NB4 (cell line): ENCODE measurements around the gene PVR.

ENCODE experiments used
- DNase-seq: peaks from one replicate; pipeline ENCODE4 v3.0.0; 2010; ENCODE audit warnings: low read depth
- H3K4me3 ChIP-seq: one replicate; pipeline ENCODE4 v1.5.1; 2011; ENCODE audit warnings: mild to moderate bottlenecking, low read depth, low read length, moderate library complexity
- CTCF ChIP-seq: IDR thresholded peaks from one replicate; pipeline ENCODE4 v1.5.1; 2012; ENCODE audit warnings: low read depth, low read length
- MAX ChIP-seq: IDR thresholded peaks from 2 replicates; pipeline ENCODE4 v1.6.1; 2011; ENCODE audit warnings: low read depth, low read length
- MYC ChIP-seq: IDR thresholded peaks from 2 replicates; pipeline ENCODE4 v1.6.1; 2011; ENCODE audit warnings: low read depth, low read length
- POLR2A ChIP-seq: IDR thresholded peaks from 2 replicates; pipeline ENCODE4 v1.6.1; 2011; ENCODE audit warnings: mild to moderate bottlenecking; ENCODE audit not compliant: insufficient read length; ENCODE audit errors: extremely low read depth

Gene PVR

GRCh38 chr19:44613295-44614178 lies 30.2 kb upstream of the PVR start, which contains the start of gene IGSF23:
Gene IGSF23 (plus strand): TSS chr19:44613563. CDS start chr19:44613646, 83 bp downstream.
- H3K4me3 ChIP-seq, result no peak within 1 kb of the TSS
- no peak for DNase-seq
- TF ChIP-seq MAX (no peak), POLR2A (no peak)

- no peak for TF ChIP-seq CTCF
- TF ChIP-seq POLR2A, result no peak
- no peak for TF ChIP-seq MAX
- DNase-seq, result no peak
- H3K4me3 ChIP-seq, result no peak overlapping the region
Measured at GRCh38 chr19:44614313-44614712, 29.4 kb upstream of the PVR start.

GRCh38 chr19:44615863-44616247 lies 27.9 kb upstream of the PVR start:
- H3K4me3 ChIP-seq, result no peak overlapping the region

GRCh38 chr19:44617110-44617880 lies 26.4 kb upstream of the PVR start:
- no peak for DNase-seq
- no peak overlapping the region for H3K4me3 ChIP-seq
- no peak for TF ChIP-seq MYC
- TF ChIP-seq POLR2A, result no peak
- no peak for TF ChIP-seq MAX
- no peak for TF ChIP-seq CTCF

More at GRCh38 chr19:44615863-44616247, 27.9 kb upstream of the PVR start:
- DNase-seq, result no peak
- no peak for TF ChIP-seq POLR2A
- no peak for TF ChIP-seq MAX

- no peak for DNase-seq
- TF ChIP-seq CTCF (no peak), MYC (no peak), POLR2A (no peak), MAX (no peak)
- H3K4me3 ChIP-seq, result no peak overlapping the region
Measured at GRCh38 chr19:44618640-44619357, 24.9 kb upstream of the PVR start.

GRCh38 chr19:44620667-44621066 lies 23.0 kb upstream of the PVR start:
- TF ChIP-seq MAX, result no peak
- TF ChIP-seq MYC, result no peak
- no peak for TF ChIP-seq CTCF
- TF ChIP-seq POLR2A, result no peak
- no peak for DNase-seq
- H3K4me3 ChIP-seq, result no peak overlapping the region
